GM12878 (cell line): Measurements from ENCODE around the gene CLEC2L. TPM values are rescaled to one million over a fixed set of nuclear protein-coding genes. Genes with fewer than 3 reads are reported as not detected.

Source experiments
- ATAC-seq: fragments of 200-7000 bp; cut with Tn5 transposase; 3 replicates; pipeline ENCODE4 v1.9.1; 2020; ENCODE audit warnings: mild to moderate bottlenecking, moderate library complexity
- BruUV-seq: library from RNA; stranded (reverse); fragments of 400-500 nt; replicated peaks from 2 replicates; lab custom pipeline; 2021; lab: Mats Ljungman, UMichigan
- CTCF ChIA-PET: fragments of 300-600 bp; sonication (Branson Sonifier 250); formaldehyde crosslinking; extraction: SDS; loops from one replicate; lab custom pipeline; 2021; ENCODE audit warnings: inconsistent platforms; lab: Yijun Ruan, JAX
- POLR2A ChIA-PET: fragments of 350-600 bp; formaldehyde crosslinking; extraction: SDS; loops from one replicate; lab custom pipeline; 2021; ENCODE audit warnings: inconsistent platforms; lab: Charles Lee
- RAD21 ChIA-PET: fragments of 300-600 bp; sonication (Branson Sonifier 250); formaldehyde crosslinking; loops from one replicate; lab custom pipeline; 2023; ENCODE audit warnings: antibody characterized with exemption; ENCODE audit not compliant: unreplicated experiment; lab: Charles Lee
- SMC1A ChIA-PET: fragments of 300-600 bp; sonication (Branson Sonifier 250); formaldehyde crosslinking; loops from one replicate; lab custom pipeline; 2023; ENCODE audit not compliant: unreplicated experiment, uncharacterized antibody; lab: Charles Lee
- DNase-seq: peaks from one replicate; pipeline ENCODE4 v3.0.0-alpha.2; 2011; ENCODE audit warnings: low read depth, low spot score
- FAIRE-seq: peaks from 3 replicates; lab custom pipeline; 2011; peaks lifted over from hg19 to GRCh38; lab: Jason Lieb, UNC
- H2AFZ ChIP-seq: 2 replicates; pipeline ENCODE4 v1.6.0; 2011; ENCODE audit warnings: low read depth, low read length, control low read depth; ENCODE audit not compliant: control insufficient read depth
- H3K27ac ChIP-seq: 2 replicates; pipeline ENCODE4 v1.5.1; 2011; ENCODE audit warnings: control low read depth; ENCODE audit not compliant: control insufficient read depth, insufficient read depth
- H3K27me3 ChIP-seq, 2 experiments: replicated peaks in 1 of 2; 2 replicates each; pipeline versions ENCODE4 v1.6.0 to v1.6.1; 2011; ENCODE audit warnings: low read length in 1 of 2; ENCODE audit not compliant: control insufficient read depth in 2 of 2, insufficient read depth in 2 of 2
- H3K36me3 ChIP-seq, 2 experiments: 2 replicates each; pipeline ENCODE4 v1.5.1; 2011; ENCODE audit warnings: low read length in 1 of 2; ENCODE audit not compliant: control insufficient read depth in 2 of 2, insufficient read depth in 2 of 2
- H3K4me1 ChIP-seq: 2 replicates; pipeline ENCODE4 v1.6.1; 2011; ENCODE audit warnings: mild to moderate bottlenecking, low read length, moderate library complexity, mixed read lengths; ENCODE audit not compliant: control insufficient read depth, insufficient read depth
- H3K4me2 ChIP-seq: 2 replicates; pipeline ENCODE4 v1.6.0; 2011; ENCODE audit warnings: control low read depth; ENCODE audit not compliant: control insufficient read depth, insufficient read depth
- H3K4me3 ChIP-seq: fragments of 200-600 bp; sonication (generic); 2 replicates; pipeline ENCODE4 v1.5.1; 2016
- H3K79me2 ChIP-seq: 2 replicates; pipeline ENCODE4 v1.6.0; 2011; ENCODE audit warnings: low read length; ENCODE audit not compliant: control insufficient read depth, insufficient read depth
- H3K9ac ChIP-seq: 2 replicates; pipeline ENCODE4 v1.8.0; 2011; ENCODE audit warnings: low read length, control low read depth, mixed read lengths; ENCODE audit not compliant: control insufficient read depth, insufficient read depth
- H3K9me3 ChIP-seq: replicated peaks from 3 replicates; pipeline ENCODE4 v1.5.1; 2011; ENCODE audit warnings: mild to moderate bottlenecking, low read length; ENCODE audit not compliant: control insufficient read depth, insufficient read depth
- H4K20me1 ChIP-seq: 2 replicates; pipeline ENCODE4 v1.6.0; 2011; ENCODE audit not compliant: control insufficient read depth, insufficient read depth
- CUX1 ChIP-seq: IDR thresholded peaks from 2 replicates; pipeline ENCODE4 v1.6.1; 2012; ENCODE audit warnings: improper control_type of control experiment, low read depth, low read length; ENCODE audit not compliant: insufficient replicate concordance
- ETV6 ChIP-seq, 2 experiments: fragments of 450-650 bp in 1 of 2; IDR thresholded peaks in 1 of 2; conservative IDR thresholded peaks in 1 of 2; 2 replicates each; pipeline ENCODE4 v1.6.1; 2014; ENCODE audit warnings: antibody characterized with exemption in 1 of 2, borderline replicate concordance in 1 of 2, low read depth in 1 of 2, mild to moderate bottlenecking in 1 of 2, moderate library complexity in 1 of 2
- MXI1 ChIP-seq: fragments of 150-350 bp; IDR thresholded peaks from 2 replicates; pipeline ENCODE4 v1.6.1; 2011; ENCODE audit warnings: low read depth, mild to moderate bottlenecking, inconsistent platforms, low read length, improper control_type of control experiment
- TCF7 ChIP-seq: IDR thresholded peaks from 2 replicates; pipeline ENCODE4 v1.6.1; 2014; ENCODE audit warnings: antibody characterized with exemption, borderline replicate concordance
- ZBED1 ChIP-seq: IDR thresholded peaks from 2 replicates; pipeline ENCODE4 v1.6.1; 2016; ENCODE audit warnings: borderline replicate concordance
- ZNF24 ChIP-seq: fragments of 450-650 bp; IDR thresholded peaks from 2 replicates; pipeline ENCODE4 v1.6.1; 2017; ENCODE audit warnings: antibody characterized with exemption, mild to moderate bottlenecking
- WGBS: methylation state at CpG from one replicate; pipeline ENCODE4 v1.1.6; 2016; ENCODE audit warnings: low lambda C conversion rate; ENCODE audit not compliant: insufficient replicate concordance, insufficient coverage; ENCODE audit errors: missing lambda C conversion rate; 5-methylcytosine and 5-hydroxymethylcytosine counted together
- in situ Hi-C: fragments of 300-500 bp; cut with MboI; formaldehyde crosslinking; loops from 9 replicates; pipeline ENCODE4 v1.14.3; 2018; ENCODE audit warnings: mixed read lengths
- intact Hi-C: fragments of 100-400 bp; cut with micrococcal nuclease; formaldehyde crosslinking; loops from one replicate; pipeline ENCODE4 v1.14.2; 2022; ENCODE audit not compliant: unreplicated experiment
- polyA plus RNA-seq, 11 experiments: library from polyadenylated mRNA; depleted of rRNA in 4 of 11; unstranded in 6 of 11; stranded (reverse) in 5 of 11; fragments of >200 nt; fragmentation: Nextera tagmentation in 4 of 11; fragmentation: Illumina TruSeq in 1 of 11; extraction: Ambion mirVana in 4 of 11; extraction: Trizol in 1 of 11; gene quantifications; 1 replicate in 1 of 11; 2 replicates in 10 of 11; pipeline versions ENCODE4 v1.2.1 to v1.2.3, GENCODE V29; 2011 to 2016; ENCODE audit warnings: inconsistent platforms in 2 of 11, missing spikeins in 2 of 11, low read depth in 1 of 11
- total RNA-seq, 4 experiments: library from RNA; depleted of rRNA in 3 of 4; stranded (reverse); fragments of >200 nt in 3 of 4; fragmentation: Illumina TruSeq in 1 of 4; extraction: Trizol in 1 of 4; gene quantifications; 2 replicates each; pipeline versions ENCODE4 v1.2.1 to v1.2.3, GENCODE V29; 2013 to 2021

CLEC2L gene
- total and polyA plus RNA-seq, 10 of the 15 experiments (the other 5 are each of a cell fraction or from before 2014, with no cell fraction given), result not detected

- TF ChIP-seq CUX1 (no peak), ZNF24 (no peak), ETV6 (conservative IDR thresholded peaks at IDR 0.05 in 1 of 2, IDR thresholded peaks at IDR 0.05 in 1 of 2; ENCODE audit: borderline replicate concordance in 1 of 2, low read depth in 1 of 2) (no peak), ZBED1 (no peak), MXI1 (no peak), TCF7 (no peak)
- SMC1A ChIA-PET, result interaction anchor here (1.9 kb wide), 1 partner anchor 8 kb away, joined by 6 read pairs; no protein-coding TSS in a partner anchor
- Histone ChIP-seq H3K4me3 (no peak overlapping the region), H3K27me3 (no peaks in the 10 kb centered on the region), H3K9me3 (no peaks in the 10 kb centered on the region), H3K27ac (no peak overlapping the region), H4K20me1 (no peaks in the 10 kb centered on the region), H3K4me2 (no peak overlapping the region), H3K79me2 (no peaks in the 10 kb centered on the region), H3K4me1 (no peaks in the 10 kb centered on the region), H3K36me3 (peaks cover 5 to 14% of the 10 kb centered on the region in 2 experiments; a peak in 3 of 4 replicates), H3K9ac (no peak overlapping the region), H2AFZ (no peak overlapping the region)
- intact Hi-C loops (no loop called here), in situ Hi-C loops (no loop called here)
- DNase-seq (no peak), FAIRE-seq (no peak), ATAC-seq (no peak)
- CTCF ChIA-PET, result interaction anchor here (6.8 to 7.2 kb wide), 2 partner anchors 8 to 11 kb away, joined by 19 to 51 read pairs; no protein-coding TSS in a partner anchor
- POLR2A ChIA-PET, result no interaction called here
- no TSS peak for BruUV-seq
- WGBS, result 72% methylated on average over 2 of the region's 2 CpGs
- RAD21 ChIA-PET, result no interaction called here
Observed at GRCh38 chr7:139594090-139594489, 70.6 kb downstream of the CLEC2L start.

Other genes starting within 250 kb of the CLEC2L start
- 10.5 and 11.4 TPM in 2 replicates for gene FMC1, start 182.3 kb upstream of the CLEC2L start, total RNA-seq (2014; rRNA removed)
- 5.4 and 5.5 TPM in 2 replicates for gene FMC1, start 182.3 kb upstream of the CLEC2L start, total RNA-seq (2014; rRNA removed; fragmentation: Illumina TruSeq; extraction: Trizol)
- 10.9 and 11.9 TPM in 2 replicates for gene FMC1, start 182.3 kb upstream of the CLEC2L start, total RNA-seq (2021)
- 13.2 and 13.5 TPM in 2 replicates for gene FMC1, start 182.3 kb upstream of the CLEC2L start, polyA plus RNA-seq (2011; rRNA removed)
- gene FMC1, start 182.3 kb upstream of the CLEC2L start, polyA plus RNA-seq (2014; fragmentation: Illumina TruSeq; extraction: Trizol), result 2.7 and 4.2 TPM in 2 replicates
- gene FMC1, start 182.3 kb upstream of the CLEC2L start, polyA plus RNA-seq (2014; fragmentation: Nextera tagmentation; extraction: Ambion mirVana), result 10 to 100 TPM; 50.5 to 60.4 TPM
- gene FMC1, start 182.3 kb upstream of the CLEC2L start, polyA plus RNA-seq (2014; rRNA removed), result 16.1 and 18.1 TPM in 2 replicates
- gene FMC1, start 182.3 kb upstream of the CLEC2L start, polyA plus RNA-seq (2016; fragmentation: Nextera tagmentation; extraction: Ambion mirVana), result 10 to 100 TPM; 57.2 to 58.9 TPM
- gene LUC7L2, start 163.8 kb upstream of the CLEC2L start, total RNA-seq (2014; rRNA removed), result 48.8 and 51.8 TPM in 2 replicates
- gene LUC7L2, start 163.8 kb upstream of the CLEC2L start, total RNA-seq (2014; rRNA removed; fragmentation: Illumina TruSeq; extraction: Trizol), result 68.4 and 69.3 TPM in 2 replicates
- 86.5 and 98.7 TPM in 2 replicates for gene LUC7L2, start 163.8 kb upstream of the CLEC2L start, total RNA-seq (2021)
- gene LUC7L2, start 163.8 kb upstream of the CLEC2L start, polyA plus RNA-seq (2011; rRNA removed), result 66.3 and 82.2 TPM in 2 replicates
- gene LUC7L2, start 163.8 kb upstream of the CLEC2L start, polyA plus RNA-seq (2014; fragmentation: Illumina TruSeq; extraction: Trizol), result 78.7 and 100.0 TPM in 2 replicates
- gene LUC7L2, start 163.8 kb upstream of the CLEC2L start, polyA plus RNA-seq (2014; fragmentation: Nextera tagmentation; extraction: Ambion mirVana), result 10 to 100 TPM; 31.7 to 37.8 TPM
- 57.6 and 69.1 TPM in 2 replicates for gene LUC7L2, start 163.8 kb upstream of the CLEC2L start, polyA plus RNA-seq (2014; rRNA removed)
- 10 to 100 TPM; 68.0 to 75.7 TPM for gene LUC7L2, start 163.8 kb upstream of the CLEC2L start, polyA plus RNA-seq (2016; fragmentation: Nextera tagmentation; extraction: Ambion mirVana)
- gene KLRG2, start 40.0 kb upstream of the CLEC2L start, total RNA-seq (2014; rRNA removed), result 0.06 TPM in 1 of 2 replicates, not detected in the other
- not detected in 2 replicates for gene KLRG2, start 40.0 kb upstream of the CLEC2L start, total RNA-seq (2014; rRNA removed; fragmentation: Illumina TruSeq; extraction: Trizol)
- not detected in 2 replicates for gene KLRG2, start 40.0 kb upstream of the CLEC2L start, total RNA-seq (2021)
- gene KLRG2, start 40.0 kb upstream of the CLEC2L start, polyA plus RNA-seq (2011; rRNA removed), result not detected in 2 replicates
- not detected in 2 replicates for gene KLRG2, start 40.0 kb upstream of the CLEC2L start, polyA plus RNA-seq (2014; fragmentation: Illumina TruSeq; extraction: Trizol)
- gene KLRG2, start 40.0 kb upstream of the CLEC2L start, polyA plus RNA-seq (2014; fragmentation: Nextera tagmentation; extraction: Ambion mirVana), result not detected
- gene KLRG2, start 40.0 kb upstream of the CLEC2L start, polyA plus RNA-seq (2014; rRNA removed), result 0.09 TPM in 1 of 2 replicates, not detected in the other
- not detected for gene KLRG2, start 40.0 kb upstream of the CLEC2L start, polyA plus RNA-seq (2016; fragmentation: Nextera tagmentation; extraction: Ambion mirVana)